HG03025 (cell line): ENCODE data around the gene MARVELD1.
A peak's percentile ranks its signal among the peaks of the same experiment; 100 is the strongest.

Experiments used
- ATAC-seq: cut with Tn5 transposase; IDR thresholded peaks from one replicate; pipeline ENCODE4 v1.9.1; 2021; ENCODE audit warnings: mild to moderate bottlenecking, moderate library complexity; ENCODE audit not compliant: unreplicated experiment, low FRiP score

The MARVELD1 gene

GRCh38 chr10:97719602-97720001 lies 6.1 kb downstream of the MARVELD1 start:
- no peak for ATAC-seq

GRCh38 chr10:97721871-97722780 lies 8.6 kb downstream of the MARVELD1 start:
- ATAC-seq = no peak

GRCh38 chr10:97723001-97723400 lies 9.5 kb downstream of the MARVELD1 start:
- ATAC-seq = no peak

- no peak for ATAC-seq
Measured at GRCh38 chr10:97724341-97724941, 10.9 kb downstream of the MARVELD1 start.

- no peak for ATAC-seq
Measured at GRCh38 chr10:97726636-97727178, 13.2 kb downstream of the MARVELD1 start.

- ATAC-seq = no peak
Measured at GRCh38 chr10:97729014-97729413, 15.5 kb downstream of the MARVELD1 start.

- ATAC-seq = no peak
Measured at GRCh38 chr10:97731346-97732051, 18.0 kb downstream of the MARVELD1 start.

- ATAC-seq = no peak
Measured at GRCh38 chr10:97732052-97732359, 18.5 kb downstream of the MARVELD1 start.

- ATAC-seq = no peak
Measured at GRCh38 chr10:97733256-97733655, 19.7 kb downstream of the MARVELD1 start.

GRCh38 chr10:97734021-97734420 lies 20.5 kb downstream of the MARVELD1 start:
- no peak for ATAC-seq

GRCh38 chr10:97736403-97736901 lies 22.9 kb downstream of the MARVELD1 start:
- ATAC-seq = peak; percentile 11

GRCh38 chr10:97736902-97737769 lies 23.6 kb downstream of the MARVELD1 start, which contains the start of gene ZFYVE27:
Gene ZFYVE27, plus strand, starts transcription at chr10:97737128. Its CDS starts 1,350 bp downstream, at chr10:97738478.
- peak; percentile 83 for ATAC-seq

GRCh38 chr10:97737770-97738265 lies 24.3 kb downstream of the MARVELD1 start:
- ATAC-seq = no peak

- ATAC-seq = no peak
Measured at GRCh38 chr10:97738616-97739015, 25.1 kb downstream of the MARVELD1 start.

- ATAC-seq = no peak
Measured at GRCh38 chr10:97740613-97741012, 27.1 kb downstream of the MARVELD1 start.

GRCh38 chr10:97743169-97743943 lies 29.8 kb downstream of the MARVELD1 start:
- ATAC-seq = no peak

- ATAC-seq = no peak
Measured at GRCh38 chr10:97744405-97745035, 31.0 kb downstream of the MARVELD1 start.

GRCh38 chr10:97747573-97747972 lies 34.0 kb downstream of the MARVELD1 start:
- no peak for ATAC-seq
